ENCODE data around the gene PARP8.
"Not testable (repeated sequence)": the region's sequence is repeated elsewhere in the genome, so short reads cannot be mapped to it uniquely, and the experiment has no call there.

GRCh38 chr5:50668636-50669035, 2.2 kb downstream of the PARP8 start:
- not testable (repeated sequence) for TF ChIP-seq CTCF, POLR2A (IDR thresholded peaks at IDR 0.05)

Data from Peyer's patch (tissue), 4 donors.